Fibroblast of lung (primary cell): Measurements from ENCODE around the gene TRAFD1.

Source experiments
- EZH2 ChIP-seq: IDR thresholded peaks from 2 replicates; pipeline ENCODE4 v1.5.1; 2012; ENCODE audit warnings: low read length, control low read depth, mild to moderate bottlenecking; ENCODE audit errors: missing control alignments
- TF ChIP-seq, protein P1 (sequence below), 2 donors: IDR thresholded peaks in 1 of 2; conservative IDR thresholded peaks in 1 of 2; 1 replicate in 1 of 2; 2 replicates in 1 of 2; pipeline ENCODE4 v1.5.1; 2011 to 2012; ENCODE audit warnings: low read length in 2 of 2, control low read depth in 1 of 2, inconsistent platforms in 1 of 2, low read depth in 1 of 2, mild to moderate bottlenecking in 1 of 2

DNA sequence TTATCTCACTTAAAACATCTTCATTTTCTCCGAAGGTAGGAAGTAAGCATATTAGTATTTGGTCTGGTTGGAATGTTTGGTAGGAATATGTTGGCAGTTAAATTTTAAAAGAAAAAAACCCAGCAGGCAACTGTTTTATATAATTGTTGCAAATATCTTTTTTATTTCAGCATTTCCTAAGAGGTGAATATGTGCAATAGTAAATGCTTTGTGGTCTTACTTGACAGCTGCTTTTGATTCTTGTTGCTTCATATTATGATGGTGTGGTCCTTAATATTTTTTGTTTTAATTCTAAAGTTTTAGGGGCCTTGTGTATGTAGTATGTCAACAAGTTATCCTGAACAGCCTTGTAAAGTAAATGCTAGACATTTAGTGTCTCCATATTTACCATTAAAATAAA, 6.3 kb downstream of the TRAFD1 start:
- TF ChIP-seq, protein P1, sequence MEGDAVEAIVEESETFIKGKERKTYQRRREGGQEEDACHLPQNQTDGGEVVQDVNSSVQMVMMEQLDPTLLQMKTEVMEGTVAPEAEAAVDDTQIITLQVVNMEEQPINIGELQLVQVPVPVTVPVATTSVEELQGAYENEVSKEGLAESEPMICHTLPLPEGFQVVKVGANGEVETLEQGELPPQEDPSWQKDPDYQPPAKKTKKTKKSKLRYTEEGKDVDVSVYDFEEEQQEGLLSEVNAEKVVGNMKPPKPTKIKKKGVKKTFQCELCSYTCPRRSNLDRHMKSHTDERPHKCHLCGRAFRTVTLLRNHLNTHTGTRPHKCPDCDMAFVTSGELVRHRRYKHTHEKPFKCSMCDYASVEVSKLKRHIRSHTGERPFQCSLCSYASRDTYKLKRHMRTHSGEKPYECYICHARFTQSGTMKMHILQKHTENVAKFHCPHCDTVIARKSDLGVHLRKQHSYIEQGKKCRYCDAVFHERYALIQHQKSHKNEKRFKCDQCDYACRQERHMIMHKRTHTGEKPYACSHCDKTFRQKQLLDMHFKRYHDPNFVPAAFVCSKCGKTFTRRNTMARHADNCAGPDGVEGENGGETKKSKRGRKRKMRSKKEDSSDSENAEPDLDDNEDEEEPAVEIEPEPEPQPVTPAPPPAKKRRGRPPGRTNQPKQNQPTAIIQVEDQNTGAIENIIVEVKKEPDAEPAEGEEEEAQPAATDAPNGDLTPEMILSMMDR (conservative IDR thresholded peaks at IDR 0.05 in 1 of 2, IDR thresholded peaks at IDR 0.05 in 1 of 2; ENCODE audit: low read depth in 1 of 2, low read length in 2 of 2) = no peak
- TF ChIP-seq EZH2 = no peak
